Psoas muscle (tissue), 8 donors: Measurements from ENCODE around the gene ABHD12B. TPM values are rescaled to one million over a fixed set of nuclear protein-coding genes. Genes with fewer than 3 reads are reported as not detected.
"Not testable (repeated sequence)": the region's sequence is repeated elsewhere in the genome, so short reads cannot be mapped to it uniquely, and the experiment has no call there.

ENCODE experiments used
- ATAC-seq, 4 donors: fragments of 200-7000 bp; cut with Tn5 transposase; one replicate each; pipeline ENCODE4 v1.9.1; 2020; ENCODE audit warnings: moderate library complexity in 3 of 4, mild to moderate bottlenecking in 2 of 4
- DNase-seq, 2 donors: peaks; one replicate each; pipeline ENCODE4 v3.0.0-alpha.2; 2020
- H3K27ac ChIP-seq: fragments of 200-600 bp; one replicate; pipeline ENCODE4 v1.8.0; 2022
- H3K27me3 ChIP-seq, 3 donors: fragments of 200-600 bp in 1 of 3; one replicate each; pipeline versions ENCODE4 v1.6.1 to v1.8.0; 2013 to 2022; ENCODE audit warnings: low read length in 2 of 3, mild to moderate bottlenecking in 2 of 3, moderate library complexity in 1 of 3; ENCODE audit not compliant: insufficient read depth in 3 of 3
- H3K36me3 ChIP-seq, 2 donors: fragments of 200-600 bp in 1 of 2; one replicate each; pipeline versions ENCODE4 v1.6.1 to v1.8.0; 2013 to 2022; ENCODE audit warnings: low read depth in 1 of 2, mild to moderate bottlenecking in 1 of 2, moderate library complexity in 1 of 2; ENCODE audit not compliant: insufficient read depth in 1 of 2
- H3K4me1 ChIP-seq: fragments of 200-600 bp; one replicate; pipeline ENCODE4 v1.8.0; 2022
- H3K4me3 ChIP-seq: fragments of 200-600 bp; one replicate; pipeline ENCODE4 v1.8.0; 2022; ENCODE audit warnings: mild to moderate bottlenecking
- H3K9me3 ChIP-seq: fragments of 200-600 bp; one replicate; pipeline ENCODE4 v1.8.0; 2022
- CTCF ChIP-seq: fragments of 200-600 bp; IDR thresholded peaks from one replicate; pipeline ENCODE4 v1.8.0; 2022; ENCODE audit warnings: antibody characterized with exemption
- WGBS, 3 donors: extraction: QIAGEN DNeasy Blood & Tissue Kit; methylation state at CpG; one replicate each; pipeline versions ENCODE4 v1.1.6 to v1.1.7; 2013; 5-methylcytosine and 5-hydroxymethylcytosine counted together
- intact Hi-C, 2 donors: fragments of 100-400 bp; cut with DNase I; formaldehyde crosslinking; loops; one replicate each; pipeline versions ENCODE4 v1.11.0 to v1.14.2; 2022
- polyA plus RNA-seq, 3 donors: library from polyadenylated mRNA; stranded (reverse); fragments of 200-250 nt; gene quantifications; one replicate each; pipeline ENCODE4 v1.2.3, GENCODE V29; 2013
- total RNA-seq, 4 donors: library from RNA; stranded (reverse); fragmentation: NEBNext Ultra II Directional in 2 of 4; extraction: Animal tissue kit (Norgen Biotek cat#: 25700) in 2 of 4; gene quantifications; one replicate each; pipeline versions ENCODE4 v1.2.1 to v1.2.4, GENCODE V29; 2021 to 2023
- donor health status: healthy with polysubstance abuse.
- donor health status: DM: no; HTN: no; CAD: no; lungs with moderate emphysema.
- donor health status: Bipolar disorder and iron deficiency.
- donor health status: healthy.
- donor health status: DM: yes; HTN: yes; CAD: no.
- donor health status: DM: no; HTN: no; CAD: no.
- donor health status: DM: no; HTN: no; CAD: no.
- donor health status: DM: yes; HTN: yes; CAD: no.

Gene ABHD12B
- total and polyA plus RNA-seq, 7 donors: not detected

DNA sequence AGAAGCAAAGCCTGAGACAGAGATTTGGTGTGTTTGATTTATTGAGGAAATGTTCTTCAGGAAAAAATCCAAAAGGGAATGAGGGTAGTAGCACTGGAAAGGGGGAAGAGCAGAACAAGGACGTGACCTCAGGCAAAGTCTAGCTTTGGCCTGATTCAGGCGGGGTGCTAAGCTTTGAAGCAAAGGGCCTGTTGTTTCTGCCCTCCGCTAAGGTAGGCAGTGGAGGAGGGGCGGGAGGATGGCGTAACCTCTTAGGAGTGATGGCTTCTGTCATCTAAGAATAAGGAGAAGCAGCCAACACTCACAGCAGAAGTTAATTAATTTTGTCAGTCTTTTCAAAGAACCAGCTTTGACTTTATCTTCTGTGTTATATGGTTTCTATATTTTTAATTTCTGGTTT, 20.4 kb downstream of the ABHD12B start:
- WGBS, 3 donors: 82 to 86% (median 84%) methylated on average over 5 of the region's 5 CpGs

GRCh38 chr14:50896421-50896820, 24.6 kb downstream of the ABHD12B start:
- H3K36me3 ChIP-seq, ATAC-seq, H3K9me3 ChIP-seq, H3K27ac ChIP-seq, H3K4me1 ChIP-seq, DNase-seq, H3K4me3 ChIP-seq, intact Hi-C loops, H3K27me3 ChIP-seq: not testable (repeated sequence)
- WGBS, 3 donors: 85 to 96% (median 91%) methylated on average over 4 to 5 of the region's 7 CpGs

More for the DNA sequence above, 20.4 kb downstream of the ABHD12B start:
- no peak for TF ChIP-seq CTCF
- no peak overlapping the region for H3K4me3 ChIP-seq
- no peak overlapping the region for H3K27ac ChIP-seq
- ATAC-seq: no peak
- no peaks in the 10 kb centered on the region for H3K27me3 ChIP-seq
- H3K36me3 ChIP-seq: no peaks in the 10 kb centered on the region
- no peak for DNase-seq
- H3K9me3 ChIP-seq: no peaks in the 10 kb centered on the region
- intact Hi-C loops: no loop called here
- H3K4me1 ChIP-seq: no peaks in the 10 kb centered on the region

- intact Hi-C loops, H3K4me3 ChIP-seq, H3K27ac ChIP-seq, H3K9me3 ChIP-seq, DNase-seq, H3K4me1 ChIP-seq, ATAC-seq, H3K36me3 ChIP-seq, H3K27me3 ChIP-seq: not testable (repeated sequence)
- 97 to 100% methylated on average over 1 of the region's 1 CpG; no CpG with 5 or more reads in 1 of the 3 donors for WGBS, 3 donors
Observed at GRCh38 chr14:50897005-50897404, 25.2 kb downstream of the ABHD12B start.

DNA sequence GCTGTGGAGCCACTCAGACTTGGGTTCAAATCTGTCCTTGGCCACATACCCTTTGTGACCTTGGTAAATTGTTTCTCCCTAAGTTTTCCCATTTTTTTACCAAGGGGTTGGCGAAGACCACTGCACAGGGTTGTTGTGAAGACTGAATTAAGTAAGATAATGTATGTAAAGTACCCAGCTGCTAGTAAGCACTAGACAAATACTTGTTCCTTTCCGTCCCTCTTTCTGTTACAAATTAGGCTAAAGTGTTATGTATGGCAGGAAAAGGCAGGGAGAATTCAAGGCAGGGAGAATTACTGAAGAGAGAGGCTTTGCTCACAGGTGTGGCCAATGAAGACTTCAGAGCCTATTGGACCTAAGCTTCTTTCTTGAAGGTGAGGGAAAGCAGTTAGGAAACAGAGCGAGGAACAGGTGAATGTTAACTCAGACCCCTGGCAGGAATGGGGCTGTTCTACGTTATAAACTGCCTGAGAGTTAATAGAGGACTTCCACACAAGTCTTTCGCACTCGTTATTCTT, 25.9 kb downstream of the ABHD12B start:
- 92 to 98% (median 94%) methylated on average over 6 of the region's 6 CpGs for WGBS, 3 donors
- TF ChIP-seq CTCF: no peak
- H3K27ac ChIP-seq: no peak overlapping the region

DNA sequence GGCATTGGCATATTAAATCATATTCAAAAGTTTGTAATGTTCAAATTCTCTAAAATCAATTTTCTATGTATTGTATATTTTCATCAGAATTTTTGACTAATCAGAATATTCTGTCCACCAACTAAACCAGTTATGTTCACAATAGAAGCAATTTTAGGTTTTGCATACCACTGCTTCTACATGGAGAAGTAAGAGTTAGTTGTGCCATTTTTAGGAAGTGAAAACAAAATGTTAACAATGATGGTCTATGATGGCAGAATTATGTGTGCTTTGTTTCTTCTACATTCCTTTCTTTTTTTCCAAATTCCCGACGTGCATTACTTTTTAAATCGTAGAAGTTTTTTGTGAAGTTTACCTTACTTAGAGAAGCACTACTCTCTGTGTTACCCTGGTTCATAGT, 29.5 kb downstream of the ABHD12B start:
- 81 to 92% (median 90%) methylated on average over 3 of the region's 3 CpGs for WGBS, 3 donors
- TF ChIP-seq CTCF: no peak
- H3K4me1 ChIP-seq: no peaks in the 10 kb centered on the region
- no peak for DNase-seq
- H3K36me3 ChIP-seq: peaks cover 0 to 19% of the 10 kb centered on the region in 2 donors
- H3K27me3 ChIP-seq: no peaks in the 10 kb centered on the region
- no peak overlapping the region for H3K4me3 ChIP-seq
- no peak overlapping the region for H3K27ac ChIP-seq
- intact Hi-C loops: no loop called here
- ATAC-seq: no peak
- no peaks in the 10 kb centered on the region for H3K9me3 ChIP-seq

More for the DNA sequence above, 25.9 kb downstream of the ABHD12B start:
- no peak overlapping the region for H3K4me3 ChIP-seq
- no peaks in the 10 kb centered on the region for H3K27me3 ChIP-seq
- ATAC-seq: no peak
- no peaks in the 10 kb centered on the region for H3K4me1 ChIP-seq
- peaks cover 0 to 5% of the 10 kb centered on the region in 2 donors for H3K36me3 ChIP-seq
- DNase-seq: no peak
- intact Hi-C loops: no loop called here
- no peaks in the 10 kb centered on the region for H3K9me3 ChIP-seq

GRCh38 chr14:50904719-50905118, 32.9 kb downstream of the ABHD12B start:
- TF ChIP-seq CTCF: no peak
- DNase-seq (no peak), ATAC-seq (no peak)
- Histone ChIP-seq H3K4me1 (no peaks in the 10 kb centered on the region), H3K9me3 (no peaks in the 10 kb centered on the region), H3K36me3 (peaks cover 0 to 45% of the 10 kb centered on the region in 2 donors), H3K27me3 (no peaks in the 10 kb centered on the region), H3K4me3 (no peak overlapping the region), H3K27ac (no peak overlapping the region)
- intact Hi-C loops: loop anchor here in 1 of 2 donors (5.0 kb wide), 1 partner anchor 1838 kb away; no protein-coding TSS in a partner anchor
